ENCODE results near the gene PCCA. TPM values are rescaled to one million over a fixed set of nuclear protein-coding genes. Genes with fewer than 3 reads are reported as not detected.

PCCA gene
- total and polyA plus RNA-seq, 2 donors from 2014 or later: 86.2 to 222 TPM

DNA sequence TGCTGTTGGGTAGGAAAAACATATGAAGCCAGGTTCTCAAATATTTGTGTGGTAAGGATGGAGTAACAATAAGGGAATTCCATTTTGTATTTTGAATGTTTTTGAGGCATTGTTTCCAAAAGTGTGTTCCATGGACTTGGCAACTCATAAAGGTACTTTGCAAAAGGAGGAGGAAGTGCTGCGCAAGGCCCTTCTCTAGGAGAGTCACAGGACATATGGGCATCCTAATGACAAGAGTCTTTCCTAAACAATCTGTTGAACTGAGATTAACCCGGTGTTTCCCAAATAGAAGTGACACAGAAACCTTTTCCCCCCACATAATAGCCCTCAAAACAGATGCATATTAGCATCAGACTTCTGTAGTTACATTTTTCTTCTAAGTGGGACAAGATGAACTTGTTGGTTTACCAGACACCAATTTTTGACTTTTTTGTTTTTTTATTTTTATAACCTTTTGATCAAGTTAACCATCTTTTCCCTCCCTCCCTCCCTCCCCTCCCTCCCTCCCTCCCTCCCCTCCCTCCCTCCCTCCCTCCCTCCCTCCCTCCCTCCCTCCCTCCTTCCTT, 209.3 kb downstream of the PCCA start:
- H3K9ac ChIP-seq (ENCODE audit: low read length in 3 of 3): no peak overlapping the region
- H3K36me3 ChIP-seq (ENCODE audit: control insufficient read depth in 2 of 3, insufficient read depth in 3 of 3, low read length in 3 of 3): peaks cover 0 to 3% (median 0%) of the 10 kb centered on the region in 3 donors
- TF ChIP-seq, protein P1, sequence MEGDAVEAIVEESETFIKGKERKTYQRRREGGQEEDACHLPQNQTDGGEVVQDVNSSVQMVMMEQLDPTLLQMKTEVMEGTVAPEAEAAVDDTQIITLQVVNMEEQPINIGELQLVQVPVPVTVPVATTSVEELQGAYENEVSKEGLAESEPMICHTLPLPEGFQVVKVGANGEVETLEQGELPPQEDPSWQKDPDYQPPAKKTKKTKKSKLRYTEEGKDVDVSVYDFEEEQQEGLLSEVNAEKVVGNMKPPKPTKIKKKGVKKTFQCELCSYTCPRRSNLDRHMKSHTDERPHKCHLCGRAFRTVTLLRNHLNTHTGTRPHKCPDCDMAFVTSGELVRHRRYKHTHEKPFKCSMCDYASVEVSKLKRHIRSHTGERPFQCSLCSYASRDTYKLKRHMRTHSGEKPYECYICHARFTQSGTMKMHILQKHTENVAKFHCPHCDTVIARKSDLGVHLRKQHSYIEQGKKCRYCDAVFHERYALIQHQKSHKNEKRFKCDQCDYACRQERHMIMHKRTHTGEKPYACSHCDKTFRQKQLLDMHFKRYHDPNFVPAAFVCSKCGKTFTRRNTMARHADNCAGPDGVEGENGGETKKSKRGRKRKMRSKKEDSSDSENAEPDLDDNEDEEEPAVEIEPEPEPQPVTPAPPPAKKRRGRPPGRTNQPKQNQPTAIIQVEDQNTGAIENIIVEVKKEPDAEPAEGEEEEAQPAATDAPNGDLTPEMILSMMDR (IDR thresholded peaks at IDR 0.05; ENCODE audit: borderline replicate concordance, extremely low read depth, insufficient read depth): no peak
- DNase-seq (no peak), FAIRE-seq (no peak)
- no peak overlapping the region for H3K27ac ChIP-seq (ENCODE audit: low read depth in 2 of 2, low read length in 2 of 2)
- H3K4me3 ChIP-seq (ENCODE audit: low read length in 3 of 3): no peak overlapping the region
- no peaks in the 10 kb centered on the region for H3K4me1 ChIP-seq (ENCODE audit: control insufficient read depth in 2 of 3, insufficient read depth in 2 of 3, low read depth in 1 of 3, low read length in 3 of 3)
- H3K9me3 ChIP-seq (ENCODE audit: control insufficient read depth in 2 of 3, insufficient read depth in 1 of 3, low read length in 3 of 3): no peaks in the 10 kb centered on the region
- H3K27me3 ChIP-seq (ENCODE audit: control insufficient read depth, insufficient read depth, low read length): no peaks in the 10 kb centered on the region
- intact Hi-C loops (cut with DNase I): no loop called here

DNA sequence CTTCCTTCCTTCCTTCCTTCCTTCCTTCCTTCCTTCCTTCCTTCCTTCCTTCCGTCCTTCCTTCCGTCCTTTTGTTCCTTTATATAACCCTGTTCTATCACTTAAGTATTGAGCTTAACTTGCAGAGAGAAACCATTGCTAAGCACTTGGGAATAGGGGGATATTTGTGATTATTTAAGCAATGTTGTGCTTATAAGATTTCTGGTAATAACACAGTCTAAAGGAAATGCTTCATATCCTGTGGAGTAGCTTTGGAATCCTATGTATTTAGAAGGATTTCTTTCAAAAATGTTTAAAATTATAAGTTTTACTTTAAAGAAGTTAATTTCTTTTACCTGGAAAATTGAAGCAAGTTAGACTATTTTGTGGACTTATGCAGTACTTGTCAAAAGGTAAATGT, 209.8 kb downstream of the PCCA start:
- intact Hi-C loops (cut with DNase I): no loop called here
- no peaks in the 10 kb centered on the region for H3K9me3 ChIP-seq (ENCODE audit: control insufficient read depth in 2 of 3, insufficient read depth in 1 of 3, low read length in 3 of 3)
- no peaks in the 10 kb centered on the region for H3K4me1 ChIP-seq (ENCODE audit: control insufficient read depth in 2 of 3, insufficient read depth in 2 of 3, low read depth in 1 of 3, low read length in 3 of 3)
- no peak for DNase-seq
- H3K27me3 ChIP-seq (ENCODE audit: control insufficient read depth, insufficient read depth, low read length): no peaks in the 10 kb centered on the region
- no peak overlapping the region for H3K9ac ChIP-seq (ENCODE audit: low read length in 3 of 3)
- H3K36me3 ChIP-seq (ENCODE audit: control insufficient read depth in 2 of 3, insufficient read depth in 3 of 3, low read length in 3 of 3): peaks cover 0 to 3% (median 0%) of the 10 kb centered on the region in 3 donors
- no peak for FAIRE-seq
- TF ChIP-seq, protein P1 (IDR thresholded peaks at IDR 0.05; ENCODE audit: borderline replicate concordance, extremely low read depth, insufficient read depth): no peak
- no peak overlapping the region for H3K27ac ChIP-seq (ENCODE audit: low read depth in 2 of 2, low read length in 2 of 2)
- H3K4me3 ChIP-seq (ENCODE audit: low read length in 3 of 3): no peak overlapping the region

DNA sequence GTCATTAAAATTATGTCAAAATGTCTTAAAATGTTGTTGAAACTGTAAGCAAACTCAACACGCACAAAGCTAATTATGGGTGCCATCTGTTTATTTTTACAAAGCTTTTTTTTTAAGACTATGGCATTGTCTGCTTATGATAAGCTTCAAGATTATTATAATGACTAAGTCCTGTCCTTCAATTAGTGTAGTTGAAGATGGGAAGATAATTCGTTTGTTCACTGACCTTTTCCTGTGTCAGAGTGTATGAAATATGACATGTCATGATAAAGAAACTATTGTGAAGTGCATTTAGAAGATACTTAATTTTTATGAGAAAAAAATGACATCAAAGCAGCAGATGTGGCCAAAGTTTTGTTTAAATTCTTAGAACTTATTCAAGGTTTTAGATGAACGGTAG, 211.3 kb downstream of the PCCA start:
- no peak overlapping the region for H3K9ac ChIP-seq (ENCODE audit: low read length in 3 of 3)
- H3K36me3 ChIP-seq (ENCODE audit: control insufficient read depth in 2 of 3, insufficient read depth in 3 of 3, low read length in 3 of 3): peaks cover 0 to 5% (median 0%) of the 10 kb centered on the region in 3 donors
- DNase-seq: no peak
- H3K9me3 ChIP-seq (ENCODE audit: control insufficient read depth in 2 of 3, insufficient read depth in 1 of 3, low read length in 3 of 3): no peaks in the 10 kb centered on the region
- no peak for FAIRE-seq
- no peak overlapping the region for H3K27ac ChIP-seq (ENCODE audit: low read depth in 2 of 2, low read length in 2 of 2)
- H3K4me3 ChIP-seq (ENCODE audit: low read length in 3 of 3): no peak overlapping the region
- intact Hi-C loops (cut with DNase I): no loop called here
- H3K4me1 ChIP-seq (ENCODE audit: control insufficient read depth in 2 of 3, insufficient read depth in 2 of 3, low read depth in 1 of 3, low read length in 3 of 3): no peaks in the 10 kb centered on the region
- no peaks in the 10 kb centered on the region for H3K27me3 ChIP-seq (ENCODE audit: control insufficient read depth, insufficient read depth, low read length)
- TF ChIP-seq, protein P1 (IDR thresholded peaks at IDR 0.05; ENCODE audit: borderline replicate concordance, extremely low read depth, insufficient read depth): no peak

DNA sequence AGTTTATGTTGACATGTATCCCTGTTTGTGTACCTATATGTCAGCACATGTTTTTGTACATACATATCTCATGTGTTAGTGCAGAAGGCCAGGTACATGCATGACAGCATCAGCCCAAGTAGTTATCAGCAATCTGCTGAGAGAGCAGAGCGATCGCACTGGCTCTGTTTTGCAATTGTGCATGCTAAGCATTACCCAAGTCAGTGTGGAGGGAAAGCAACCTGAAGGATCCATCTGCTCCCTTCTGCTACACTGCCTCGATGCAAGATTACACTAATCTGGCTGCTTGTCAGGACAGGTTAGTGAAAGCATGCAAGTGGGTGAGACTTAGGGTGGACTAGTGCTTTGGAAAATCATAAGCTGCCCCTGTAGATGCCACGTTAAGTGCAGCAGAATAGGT, 211.8 kb downstream of the PCCA start:
- FAIRE-seq: no peak
- intact Hi-C loops (cut with DNase I): no loop called here
- DNase-seq: no peak

More for the DNA sequence above, 211.8 kb downstream of the PCCA start:
- Histone ChIP-seq H3K36me3 (ENCODE audit: control insufficient read depth in 2 of 3, insufficient read depth in 3 of 3, low read length in 3 of 3) (peaks cover 0 to 5% (median 0%) of the 10 kb centered on the region in 3 donors), H3K4me1 (ENCODE audit: control insufficient read depth in 2 of 3, insufficient read depth in 2 of 3, low read depth in 1 of 3, low read length in 3 of 3) (no peaks in the 10 kb centered on the region), H3K4me3 (ENCODE audit: low read length in 3 of 3) (no peak overlapping the region), H3K27ac (ENCODE audit: low read depth in 2 of 2, low read length in 2 of 2) (no peak overlapping the region), H3K27me3 (ENCODE audit: control insufficient read depth, insufficient read depth, low read length) (no peaks in the 10 kb centered on the region), H3K9ac (ENCODE audit: low read length in 3 of 3) (no peak overlapping the region), H3K9me3 (ENCODE audit: control insufficient read depth in 2 of 3, insufficient read depth in 1 of 3, low read length in 3 of 3) (no peaks in the 10 kb centered on the region)
- TF ChIP-seq, protein P1 (IDR thresholded peaks at IDR 0.05; ENCODE audit: borderline replicate concordance, extremely low read depth, insufficient read depth): no peak
